GM21367 (cell line): ENCODE measurements around the gene JPH2.

ENCODE experiments used
- ATAC-seq: cut with Tn5 transposase; IDR thresholded peaks from one replicate; pipeline ENCODE4 v1.9.1; 2021; ENCODE audit not compliant: unreplicated experiment

JPH2 gene

DNA sequence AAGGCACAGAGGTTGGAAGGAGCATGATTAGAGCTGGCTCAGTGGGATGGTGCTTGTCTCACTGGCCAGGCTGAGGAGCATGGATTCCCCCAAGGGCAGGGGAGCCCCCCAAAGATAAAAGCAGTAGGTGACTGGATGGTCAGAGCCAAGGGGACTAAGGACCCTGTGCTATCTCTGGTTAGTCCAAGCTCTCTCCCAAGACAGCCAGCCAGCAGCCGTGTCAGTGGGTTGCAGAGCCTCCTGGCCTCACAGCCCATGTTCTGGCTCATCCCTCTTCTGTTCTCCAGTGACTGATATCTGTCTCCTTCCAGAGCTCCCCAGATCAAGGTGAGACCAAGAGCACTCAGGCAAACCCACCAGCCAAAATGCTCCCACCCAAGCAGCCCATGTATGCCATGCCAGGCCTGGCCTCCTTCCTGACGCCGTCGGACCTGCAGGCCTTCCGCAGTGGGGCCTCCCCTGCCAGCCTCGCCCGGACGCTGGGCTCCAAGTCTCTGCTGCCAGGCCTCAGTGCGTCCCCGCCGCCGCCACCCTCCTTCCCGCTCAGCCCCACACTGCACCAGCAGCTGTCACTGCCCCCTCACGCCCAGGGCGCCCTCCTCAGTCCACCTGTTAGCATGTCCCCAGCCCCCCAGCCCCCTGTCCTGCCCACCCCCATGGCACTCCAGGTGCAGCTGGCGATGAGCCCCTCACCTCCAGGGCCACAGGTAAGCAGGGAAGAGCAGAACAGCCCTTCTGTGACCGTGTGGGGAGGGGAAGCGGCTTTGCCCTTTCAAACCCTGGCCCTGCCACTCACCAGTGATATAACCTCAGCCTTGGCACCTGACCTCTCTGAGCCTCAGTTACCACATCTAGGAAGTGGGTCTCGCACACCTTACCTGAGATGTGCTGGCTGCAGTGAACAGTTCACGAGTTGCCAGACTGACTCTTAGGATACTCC is 121.3 kb downstream of the JPH2 start:
- ATAC-seq: no peak

DNA sequence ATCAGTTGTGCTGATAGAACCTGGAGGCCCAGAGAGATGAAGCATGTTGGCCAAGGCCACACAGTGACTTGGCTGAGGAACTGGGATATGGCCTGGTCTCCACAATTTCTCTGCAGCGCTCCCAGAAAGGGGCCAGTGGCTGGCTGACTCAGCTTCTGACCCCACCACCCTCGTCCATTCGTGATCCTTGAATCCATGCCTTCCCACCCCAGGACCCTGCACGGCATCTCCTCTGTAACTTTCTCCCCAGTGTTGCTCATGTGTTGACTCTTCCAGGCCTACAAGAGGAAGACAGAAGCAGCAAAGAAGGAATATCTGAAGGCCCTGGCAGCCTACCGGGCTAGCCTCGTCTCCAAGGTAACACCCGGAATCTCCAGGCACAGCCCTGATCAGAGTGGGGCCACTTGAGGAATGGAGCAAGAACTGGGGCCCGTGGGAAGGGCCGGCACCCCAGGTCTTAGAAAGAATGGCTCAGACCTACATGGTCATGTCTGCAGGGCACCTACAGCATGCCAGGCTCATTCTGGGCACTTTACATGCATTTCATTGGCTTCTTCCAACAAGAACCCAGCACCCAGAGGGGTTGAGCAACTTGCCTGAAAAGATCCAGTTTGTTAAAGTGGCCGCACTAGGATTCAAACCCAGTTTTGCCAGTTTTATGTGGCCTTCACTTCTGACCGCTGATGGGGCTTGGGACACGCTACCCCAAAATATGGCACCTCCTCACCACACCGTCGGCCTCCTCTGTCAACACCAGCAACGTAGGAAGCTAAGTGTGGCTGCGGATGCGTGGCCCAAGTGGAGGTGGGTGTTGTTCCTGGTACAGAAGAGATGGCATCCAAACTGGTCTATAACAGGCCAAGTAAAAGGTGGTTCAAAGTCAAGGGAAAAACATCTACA is 122.2 kb downstream of the JPH2 start:
- no peak for ATAC-seq
